NCI-H146 treated with DMSO at 0.1 percent for 48 hours (cell line): ENCODE measurements around the gene ASCC3.

Experiments
- DNase-seq: peaks from one replicate; lab custom pipeline; 2025; ENCODE audit not compliant: unreplicated experiment; lab: John Stamatoyannopoulos, UW

Gene ASCC3, protein sequence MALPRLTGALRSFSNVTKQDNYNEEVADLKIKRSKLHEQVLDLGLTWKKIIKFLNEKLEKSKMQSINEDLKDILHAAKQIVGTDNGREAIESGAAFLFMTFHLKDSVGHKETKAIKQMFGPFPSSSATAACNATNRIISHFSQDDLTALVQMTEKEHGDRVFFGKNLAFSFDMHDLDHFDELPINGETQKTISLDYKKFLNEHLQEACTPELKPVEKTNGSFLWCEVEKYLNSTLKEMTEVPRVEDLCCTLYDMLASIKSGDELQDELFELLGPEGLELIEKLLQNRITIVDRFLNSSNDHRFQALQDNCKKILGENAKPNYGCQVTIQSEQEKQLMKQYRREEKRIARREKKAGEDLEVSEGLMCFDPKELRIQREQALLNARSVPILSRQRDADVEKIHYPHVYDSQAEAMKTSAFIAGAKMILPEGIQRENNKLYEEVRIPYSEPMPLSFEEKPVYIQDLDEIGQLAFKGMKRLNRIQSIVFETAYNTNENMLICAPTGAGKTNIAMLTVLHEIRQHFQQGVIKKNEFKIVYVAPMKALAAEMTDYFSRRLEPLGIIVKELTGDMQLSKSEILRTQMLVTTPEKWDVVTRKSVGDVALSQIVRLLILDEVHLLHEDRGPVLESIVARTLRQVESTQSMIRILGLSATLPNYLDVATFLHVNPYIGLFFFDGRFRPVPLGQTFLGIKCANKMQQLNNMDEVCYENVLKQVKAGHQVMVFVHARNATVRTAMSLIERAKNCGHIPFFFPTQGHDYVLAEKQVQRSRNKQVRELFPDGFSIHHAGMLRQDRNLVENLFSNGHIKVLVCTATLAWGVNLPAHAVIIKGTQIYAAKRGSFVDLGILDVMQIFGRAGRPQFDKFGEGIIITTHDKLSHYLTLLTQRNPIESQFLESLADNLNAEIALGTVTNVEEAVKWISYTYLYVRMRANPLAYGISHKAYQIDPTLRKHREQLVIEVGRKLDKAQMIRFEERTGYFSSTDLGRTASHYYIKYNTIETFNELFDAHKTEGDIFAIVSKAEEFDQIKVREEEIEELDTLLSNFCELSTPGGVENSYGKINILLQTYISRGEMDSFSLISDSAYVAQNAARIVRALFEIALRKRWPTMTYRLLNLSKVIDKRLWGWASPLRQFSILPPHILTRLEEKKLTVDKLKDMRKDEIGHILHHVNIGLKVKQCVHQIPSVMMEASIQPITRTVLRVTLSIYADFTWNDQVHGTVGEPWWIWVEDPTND (N-terminal part only)

DNA sequence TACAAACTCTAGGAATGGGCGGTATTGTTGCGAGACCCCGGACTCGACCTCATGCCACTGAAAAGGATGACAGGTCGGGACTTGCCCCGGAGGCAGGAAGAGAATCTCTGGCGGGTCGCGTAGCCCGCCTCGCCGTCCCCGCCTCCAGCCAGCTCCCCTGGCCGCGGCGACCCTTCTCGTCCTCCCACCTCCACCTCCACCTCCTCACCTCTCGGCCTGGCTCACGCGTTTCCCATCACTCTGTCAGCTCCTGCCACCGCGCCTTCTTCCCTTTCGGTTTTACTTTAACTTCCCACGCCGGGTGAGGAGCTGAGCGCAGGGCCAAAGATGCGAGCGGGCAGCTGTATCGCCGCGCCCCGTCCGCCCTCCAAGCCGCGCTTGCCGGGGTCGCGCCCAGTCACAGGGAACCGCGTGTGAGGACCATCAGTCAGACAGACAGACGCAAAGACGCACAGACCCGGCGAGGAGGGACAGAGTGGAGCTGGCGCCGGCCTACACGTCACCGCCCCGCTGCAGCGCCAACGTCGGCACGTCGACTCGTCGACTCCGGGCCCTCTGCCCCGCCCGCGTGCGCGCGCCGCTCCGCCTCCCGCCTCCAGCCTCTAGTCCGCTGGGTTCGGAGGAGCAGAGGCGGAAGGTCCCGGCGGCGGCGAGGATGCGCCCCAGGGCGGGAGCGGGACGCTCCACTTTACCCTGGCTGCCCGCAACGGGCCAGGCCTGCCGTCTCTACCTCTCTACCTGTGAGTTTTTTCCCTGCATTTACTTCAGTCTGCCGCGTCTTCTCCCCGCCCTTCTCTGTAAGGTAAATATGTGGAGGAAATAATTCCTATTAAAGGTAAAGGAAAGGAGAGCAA lies at the start of gene ASCC3:
Gene ASCC3 (minus strand): TSS at position 477 of the 854 bp plus-strand sequence. CDS start 13,332 bp downstream, outside the sequence.
- DNase-seq, result peak; percentile 76

DNA sequence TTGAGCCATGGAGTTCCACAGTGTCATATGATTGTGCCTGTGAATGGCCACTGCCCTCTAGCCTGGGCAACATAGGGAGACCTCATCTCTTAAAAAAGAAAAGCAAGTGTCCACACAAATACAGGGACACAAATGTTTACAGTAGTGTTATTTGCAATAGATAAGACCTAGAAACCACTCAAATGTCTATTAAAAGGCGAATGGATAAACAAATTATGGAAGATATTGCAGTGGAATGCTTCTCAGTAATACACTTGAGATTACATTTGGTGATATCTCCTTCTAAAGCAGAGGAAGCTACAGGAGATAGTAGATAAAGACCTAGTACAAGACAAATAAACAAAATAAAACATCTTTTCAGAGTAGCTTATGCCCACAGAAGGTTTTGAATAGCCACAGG lies 44.6 kb upstream of the ASCC3 start:
- DNase-seq, result no peak

DNA sequence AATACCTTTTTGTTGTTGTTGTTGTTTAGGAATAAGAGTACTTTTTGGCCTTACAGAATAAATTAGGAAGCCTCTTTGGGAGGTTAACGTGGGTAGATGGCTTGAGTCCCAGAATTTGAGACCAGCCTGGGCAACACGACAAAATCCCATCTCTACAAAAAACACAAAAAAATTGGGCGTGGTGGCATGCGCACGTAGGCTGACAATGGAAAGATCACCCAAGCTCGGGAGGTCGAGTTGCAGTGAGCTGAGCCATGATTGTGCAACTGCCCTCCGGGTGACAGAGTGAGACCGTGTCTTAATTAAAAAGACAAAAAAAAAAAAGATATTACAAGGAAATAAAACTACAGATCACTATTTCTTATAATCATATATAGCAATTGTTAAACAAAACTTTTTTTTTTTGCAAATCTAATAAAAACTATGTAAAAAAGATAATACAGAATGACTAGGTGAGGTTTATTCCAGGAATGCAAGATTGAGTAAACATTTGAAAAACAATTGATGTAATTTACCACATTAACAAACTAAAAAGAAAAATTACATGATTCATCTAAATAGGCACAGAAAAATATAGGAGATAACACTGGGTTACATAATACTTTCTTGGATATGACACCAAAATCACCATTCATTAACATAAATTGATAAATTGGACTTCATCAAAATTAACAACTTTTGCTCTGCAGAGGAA lies 43.6 kb upstream of the ASCC3 start:
- DNase-seq, result no peak

DNA sequence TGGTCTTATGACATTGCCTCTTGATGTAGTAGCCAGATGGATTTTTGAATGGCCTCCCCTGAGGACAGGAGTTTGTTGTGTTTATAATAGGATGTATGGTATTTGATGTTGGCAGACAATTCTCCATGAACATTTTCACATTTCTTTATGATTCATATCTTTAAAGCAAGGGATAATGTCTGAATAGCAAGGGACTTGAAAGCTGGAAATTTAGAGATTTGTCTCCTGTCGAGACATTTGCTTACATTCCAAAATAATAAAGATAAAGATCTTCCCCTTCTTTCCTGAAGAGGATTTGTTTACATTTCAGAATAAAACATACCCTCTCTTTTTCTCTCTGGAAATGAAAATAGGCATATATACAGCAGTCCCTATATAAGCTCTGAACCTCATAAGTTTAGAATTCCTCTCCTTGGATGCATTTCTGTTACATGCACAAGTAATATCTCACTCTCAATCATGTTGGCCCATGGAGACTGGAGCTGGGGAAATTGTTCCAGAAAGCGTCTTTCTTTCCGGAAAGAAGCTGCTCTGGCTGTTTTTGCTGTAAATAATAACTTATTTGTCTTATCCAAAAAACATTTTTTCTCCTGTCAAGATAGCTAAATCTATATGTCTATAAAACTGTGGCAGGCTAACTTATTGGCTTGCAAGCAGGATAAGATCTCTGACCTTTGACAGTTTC lies 42.5 kb upstream of the ASCC3 start:
- no peak for DNase-seq

DNA sequence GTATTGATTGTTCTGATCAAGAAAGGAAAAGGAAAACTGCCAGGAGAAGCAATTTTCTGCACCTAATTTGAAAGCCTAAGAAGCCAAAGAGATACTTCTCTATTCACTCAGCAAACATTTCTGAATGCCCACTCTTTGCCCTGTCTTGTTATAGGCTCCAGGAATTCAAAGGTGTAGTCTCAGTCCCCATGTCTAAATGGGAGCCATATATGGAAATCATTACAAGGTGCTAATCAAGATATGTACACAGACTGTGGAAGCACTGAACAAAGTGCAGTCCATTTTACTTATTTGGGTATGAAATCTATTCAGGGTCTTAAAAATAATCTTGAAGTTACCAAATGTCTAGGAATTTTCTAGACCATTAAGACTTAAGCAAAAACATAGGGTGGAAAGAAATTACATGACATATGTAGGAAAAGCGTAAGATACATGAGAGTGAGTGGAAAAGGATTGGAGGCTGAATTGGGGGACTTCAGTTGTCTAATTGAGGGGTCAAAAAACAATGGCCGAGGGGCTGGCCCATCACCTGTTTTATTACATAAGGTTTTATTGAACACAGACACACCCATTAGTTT lies 39.0 kb upstream of the ASCC3 start:
- no peak for DNase-seq

DNA sequence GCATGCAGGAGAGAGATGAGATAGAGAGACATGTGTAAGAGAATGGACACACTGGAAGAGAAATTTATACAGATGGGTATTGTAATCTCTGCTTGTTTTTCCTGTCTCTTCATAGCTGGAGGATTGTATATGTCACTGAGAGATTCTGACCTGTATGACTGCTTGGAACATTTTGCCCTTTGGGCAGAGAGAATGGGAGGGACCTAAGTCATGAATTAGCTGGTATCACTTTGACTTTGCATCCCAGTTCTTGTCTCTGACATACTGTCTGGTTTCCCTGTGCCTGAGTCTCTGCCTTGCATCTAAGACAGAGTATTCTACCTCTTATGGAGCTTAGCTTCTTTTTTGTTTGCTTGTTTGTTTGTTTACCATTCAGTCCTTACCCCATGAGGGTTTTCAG lies 37.0 kb upstream of the ASCC3 start:
- no peak for DNase-seq

DNA sequence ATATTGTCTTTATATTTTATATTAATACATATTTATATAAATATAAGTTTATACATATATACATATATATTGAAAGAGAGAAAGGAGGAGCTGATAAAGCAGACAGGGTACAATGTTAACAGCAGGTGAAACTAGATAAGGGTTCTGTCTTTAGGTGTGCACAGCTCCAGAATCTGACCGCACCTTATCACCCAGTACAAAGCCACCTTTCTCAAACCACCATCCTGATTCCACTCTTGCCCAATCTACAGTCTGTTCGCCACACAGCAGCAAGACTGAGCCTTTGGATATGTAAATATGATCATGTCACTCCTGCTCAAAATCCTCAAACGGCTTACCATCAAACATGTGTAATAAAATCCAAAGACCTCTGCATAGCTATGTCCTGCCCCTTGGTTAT lies 34.7 kb upstream of the ASCC3 start:
- no peak for DNase-seq

DNA sequence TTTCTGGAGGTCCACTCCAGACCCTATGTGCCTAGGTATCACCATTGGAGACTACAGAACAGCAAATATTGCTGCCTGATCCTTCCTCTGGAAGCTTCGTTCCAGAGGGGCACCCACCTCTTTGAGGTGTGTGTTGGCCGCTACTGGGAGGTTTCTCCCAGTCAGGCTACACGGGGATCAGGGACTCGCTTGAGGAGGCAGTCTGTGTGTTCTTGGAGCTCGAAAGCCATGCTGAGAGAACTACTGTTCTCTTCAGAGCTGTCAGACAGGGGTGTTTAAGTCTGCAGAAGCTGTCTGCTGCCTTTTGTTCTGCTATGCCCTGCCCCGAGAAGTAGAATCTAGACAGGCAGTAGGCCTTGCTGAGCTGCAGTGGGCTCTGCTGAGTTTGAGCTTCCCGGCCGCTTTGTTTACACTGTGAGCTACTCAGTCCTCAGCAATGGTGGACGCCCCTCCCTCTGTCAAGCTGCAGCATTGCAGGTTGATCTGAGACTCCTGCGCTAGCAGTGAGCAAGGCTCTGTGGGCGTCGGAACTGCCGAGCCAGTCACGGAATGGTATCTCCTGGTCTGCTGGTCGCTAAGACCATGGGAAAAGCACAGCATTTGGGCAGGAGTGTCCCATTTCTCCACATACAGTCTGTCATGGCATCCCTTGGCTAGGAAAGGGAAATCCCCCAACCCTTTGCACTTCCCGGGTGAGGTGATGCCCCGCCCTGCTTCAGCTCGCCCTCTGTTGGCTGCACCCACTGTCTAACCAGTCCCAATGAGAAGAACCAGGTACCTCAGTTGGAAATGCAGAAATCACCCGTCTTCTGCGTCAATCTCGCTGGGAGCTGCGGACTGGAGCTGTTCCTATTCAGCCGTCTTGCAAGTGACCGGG lies 32.5 kb upstream of the ASCC3 start:
- DNase-seq, result peak; percentile 44

DNA sequence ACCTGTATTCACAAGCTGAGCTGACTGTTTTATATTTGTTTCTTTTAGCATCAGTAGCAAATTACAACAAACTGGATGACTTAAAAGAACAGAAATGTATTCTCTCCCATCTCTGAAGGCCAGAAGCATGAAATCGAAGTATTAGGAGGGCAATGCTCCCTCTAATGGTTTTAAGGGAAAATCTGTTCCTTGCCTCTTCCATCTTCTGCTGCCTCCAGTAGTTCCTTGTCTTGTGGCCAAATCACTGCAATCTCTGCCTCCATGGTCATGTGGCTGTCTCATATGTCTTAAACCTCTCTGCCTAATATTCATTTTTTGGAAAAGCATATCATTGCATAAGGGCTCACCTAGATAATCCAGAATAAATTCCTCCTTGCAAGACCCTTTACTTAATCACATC lies 25.2 kb upstream of the ASCC3 start:
- no peak for DNase-seq

DNA sequence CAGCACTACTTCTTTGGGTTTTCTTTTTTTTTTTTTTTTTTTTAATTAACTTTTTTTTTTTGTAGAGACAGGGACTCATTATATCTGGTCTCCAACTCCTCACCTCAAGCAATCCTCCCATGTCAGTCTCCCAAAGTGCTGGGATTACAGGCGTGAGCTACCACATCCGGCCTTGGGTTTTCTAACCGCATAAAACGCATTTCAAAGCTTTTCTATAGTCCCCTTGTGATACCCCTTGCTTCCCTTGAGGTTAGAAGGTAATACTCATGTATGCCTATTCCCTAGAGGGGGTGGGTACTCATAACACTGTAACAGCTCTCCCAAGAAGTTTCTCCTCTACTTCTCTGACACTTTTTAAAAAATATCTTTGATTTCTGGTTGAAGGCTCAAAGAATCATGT lies 23.9 kb upstream of the ASCC3 start:
- DNase-seq, result no peak

DNA sequence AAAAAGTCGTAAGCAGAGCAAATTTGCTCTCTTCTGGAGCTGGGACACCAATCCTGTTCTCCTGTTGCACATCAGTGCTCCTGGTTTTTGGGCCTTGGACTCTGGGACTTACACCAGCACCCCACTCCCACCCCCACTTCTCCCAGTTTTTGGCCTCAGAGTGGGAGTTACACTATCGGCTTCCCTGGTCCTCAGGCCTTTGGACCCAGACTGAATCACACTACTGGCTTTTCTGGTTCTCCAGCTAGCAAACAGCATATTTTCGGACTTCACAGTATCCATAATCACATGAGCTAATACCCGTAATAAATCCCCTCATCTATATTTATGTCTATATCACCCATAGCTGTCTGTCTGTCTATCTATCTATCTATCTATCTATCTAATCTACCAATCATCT lies 23.2 kb upstream of the ASCC3 start:
- DNase-seq, result no peak

DNA sequence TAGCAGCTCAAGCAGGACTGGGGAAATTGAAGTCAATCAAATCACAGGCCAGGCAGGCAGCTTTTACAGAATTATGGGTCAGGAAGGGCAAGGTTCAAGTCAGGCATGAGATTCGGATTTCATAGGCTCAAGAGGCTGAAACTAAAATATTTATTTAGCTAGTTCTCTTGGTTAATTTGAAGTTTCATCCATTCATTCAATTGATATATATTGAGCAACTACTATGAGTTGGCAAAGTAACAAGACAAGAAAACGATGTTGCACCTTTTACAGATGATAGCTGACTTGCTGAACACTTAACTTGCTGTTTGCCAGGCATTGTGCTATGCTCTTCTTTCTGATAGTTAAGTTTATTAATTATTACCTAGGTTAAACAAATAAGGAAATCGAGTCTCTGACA lies 20.5 kb upstream of the ASCC3 start:
- no peak for DNase-seq

DNA sequence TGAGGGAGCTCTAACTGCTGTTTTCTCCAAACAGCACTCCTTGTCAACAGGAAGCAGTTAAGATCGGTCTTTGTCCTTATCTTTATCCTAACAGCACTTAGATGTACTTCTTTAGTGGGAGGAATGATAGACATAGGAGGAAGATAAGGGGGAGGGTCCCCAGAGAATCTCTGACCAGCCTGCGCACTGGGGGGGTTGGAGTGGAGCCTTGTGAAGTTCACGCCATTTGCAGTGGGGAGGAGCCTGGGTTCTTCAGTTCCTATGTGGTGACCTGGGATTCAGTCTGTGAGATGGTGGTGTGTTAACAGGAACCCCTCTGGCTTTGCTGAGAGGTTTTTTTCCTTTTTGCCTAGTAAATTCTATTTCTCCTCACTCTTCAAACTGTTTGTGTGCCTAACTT lies 18.1 kb upstream of the ASCC3 start:
- DNase-seq, result no peak

DNA sequence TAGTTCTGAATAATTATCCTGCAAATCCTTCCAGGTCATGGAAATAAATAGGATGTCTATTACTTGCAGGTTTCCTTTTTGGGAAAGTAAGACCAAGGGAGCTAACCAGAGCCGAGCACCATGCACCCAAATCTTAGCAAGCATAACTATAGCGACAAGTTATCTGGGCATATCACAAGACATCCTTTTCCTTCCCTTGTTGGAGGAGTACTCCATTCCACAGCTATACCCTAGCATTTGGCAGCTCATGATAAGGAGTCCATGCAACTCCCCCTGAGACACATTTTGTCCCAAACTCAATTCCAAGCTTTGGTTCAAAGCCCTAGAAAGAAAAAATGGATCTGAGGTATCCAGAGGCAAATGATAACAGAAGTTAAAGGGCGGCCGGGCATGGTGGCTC lies 16.5 kb upstream of the ASCC3 start:
- DNase-seq, result no peak

DNA sequence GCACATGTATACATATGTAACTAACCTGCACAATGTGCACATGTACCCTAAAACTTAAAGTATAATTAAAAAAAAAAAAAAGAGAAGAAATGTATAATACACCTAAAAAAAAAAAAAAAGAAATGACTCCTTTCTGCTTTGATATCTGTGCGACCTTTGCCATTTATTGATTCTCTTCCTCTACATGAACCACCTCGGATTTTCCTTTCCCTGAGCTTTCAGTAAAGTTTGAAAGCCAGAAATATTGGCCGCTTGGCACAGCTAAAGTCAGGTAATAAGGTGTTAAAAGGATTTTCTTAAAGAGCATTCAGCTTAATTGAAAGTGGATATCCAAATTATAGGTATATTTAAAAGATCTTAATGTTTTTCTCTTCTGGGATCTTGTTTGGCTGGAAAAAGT lies 12.6 kb upstream of the ASCC3 start:
- DNase-seq, result no peak

DNA sequence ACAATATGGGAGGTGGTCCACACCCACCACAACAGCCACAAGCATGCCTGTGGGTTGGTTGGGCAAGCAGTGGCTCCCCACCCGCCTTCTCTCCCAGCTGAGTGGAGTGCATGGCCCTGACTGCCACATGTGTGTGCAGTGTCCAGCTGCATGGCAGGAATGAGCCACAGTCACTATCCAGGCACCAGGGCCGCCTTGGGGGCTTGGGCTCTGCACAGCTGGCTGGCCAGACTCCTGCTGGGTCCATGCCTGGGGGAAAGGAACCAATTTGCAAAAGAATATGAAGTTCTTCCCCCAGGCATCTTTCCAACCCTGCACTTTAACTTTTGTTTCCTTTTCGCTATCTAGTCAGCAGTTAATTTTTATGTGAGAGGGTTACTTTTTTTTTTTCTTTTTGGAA lies 11.6 kb upstream of the ASCC3 start:
- DNase-seq, result no peak

DNA sequence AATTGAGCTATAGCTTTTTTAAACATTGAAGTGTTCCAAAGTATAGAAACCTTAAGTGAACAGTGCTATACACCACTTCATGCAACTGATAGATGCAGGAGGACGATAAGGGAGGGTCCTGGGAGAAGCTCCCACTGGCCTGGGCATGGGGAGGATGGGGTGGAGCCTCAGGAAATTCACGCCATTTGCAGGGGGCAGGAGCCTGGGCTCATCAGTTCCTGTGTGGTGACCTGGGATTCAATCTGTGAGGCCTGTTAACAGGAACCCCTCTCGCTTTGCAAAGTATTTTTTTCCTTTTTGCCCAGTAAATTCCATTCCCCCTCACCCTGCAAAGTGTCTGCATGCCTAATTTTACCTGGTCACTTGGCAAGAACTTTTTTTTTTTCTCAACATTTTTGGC lies 11.0 kb upstream of the ASCC3 start:
- no peak for DNase-seq

DNA sequence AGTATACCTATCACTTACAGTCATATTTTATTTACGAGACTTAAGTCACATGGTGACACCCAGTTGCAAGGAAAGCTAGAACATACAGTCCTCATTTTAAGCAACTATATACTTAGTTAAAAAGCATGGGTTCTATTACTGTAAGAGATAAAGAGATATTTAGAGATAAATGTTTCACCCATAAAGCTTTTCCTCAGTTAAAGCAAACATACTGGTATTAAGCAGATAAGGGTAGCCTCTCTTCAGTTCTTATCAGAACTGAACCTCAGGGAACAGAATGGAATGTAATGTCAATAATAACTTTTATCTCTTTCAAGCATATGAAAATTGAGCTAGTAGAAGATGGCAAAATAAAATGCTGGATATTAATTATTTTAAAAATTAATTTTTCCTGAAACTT lies 9.9 kb upstream of the ASCC3 start:
- no peak for DNase-seq
